Colonic mucosa (tissue), 4 donors: Measurements from ENCODE around the gene NTN4. TPM values are rescaled to one million over a fixed set of nuclear protein-coding genes. Genes with fewer than 3 reads are reported as not detected.

Experiments
- DNase-seq: peaks from one replicate; pipeline ENCODE4 v3.0.0-alpha.2; 2020
- H3K27ac ChIP-seq: fragments of 200-600 bp; one replicate; pipeline ENCODE4 v1.8.0; 2021
- H3K27me3 ChIP-seq: fragments of 200-600 bp; one replicate; pipeline ENCODE4 v1.8.0; 2021
- H3K36me3 ChIP-seq: fragments of 200-600 bp; one replicate; pipeline ENCODE4 v1.8.0; 2021
- H3K4me1 ChIP-seq: fragments of 200-600 bp; one replicate; pipeline ENCODE4 v1.8.0; 2021; ENCODE audit warnings: mild to moderate bottlenecking
- H3K4me3 ChIP-seq: fragments of 200-600 bp; one replicate; pipeline ENCODE4 v1.8.0; 2021
- H3K9ac ChIP-seq, 2 donors: one replicate each; pipeline ENCODE4 v1.7.0; 2013; ENCODE audit warnings: control low read depth in 2 of 2, low read depth in 2 of 2, low read length in 2 of 2
- H3K9me3 ChIP-seq: fragments of 200-600 bp; one replicate; pipeline ENCODE4 v1.8.0; 2021
- CTCF ChIP-seq: fragments of 200-600 bp; IDR thresholded peaks from one replicate; pipeline ENCODE4 v1.8.0; 2022; ENCODE audit warnings: antibody characterized with exemption, mild to moderate bottlenecking
- intact Hi-C: fragments of 100-400 bp; cut with DNase I; formaldehyde crosslinking; loops from one replicate; pipeline ENCODE4 v1.14.1; 2022
- total RNA-seq, 2 donors: library from RNA; stranded (reverse); fragmentation: NEBNext Ultra II Directional in 1 of 2; extraction: Animal tissue kit (Norgen Biotek cat#: 25700) in 1 of 2; gene quantifications; one replicate each; pipeline ENCODE4 v1.2.1, GENCODE V29; 2021
- donor health status: healthy.
- donor health status: DM: no; HTN: no; CAD: no.
- donor health status: DM: no; HTN: no; CAD: no.

Gene NTN4
- total RNA-seq, 2 donors from 2014 or later = 12.4 to 16.8 TPM

DNA sequence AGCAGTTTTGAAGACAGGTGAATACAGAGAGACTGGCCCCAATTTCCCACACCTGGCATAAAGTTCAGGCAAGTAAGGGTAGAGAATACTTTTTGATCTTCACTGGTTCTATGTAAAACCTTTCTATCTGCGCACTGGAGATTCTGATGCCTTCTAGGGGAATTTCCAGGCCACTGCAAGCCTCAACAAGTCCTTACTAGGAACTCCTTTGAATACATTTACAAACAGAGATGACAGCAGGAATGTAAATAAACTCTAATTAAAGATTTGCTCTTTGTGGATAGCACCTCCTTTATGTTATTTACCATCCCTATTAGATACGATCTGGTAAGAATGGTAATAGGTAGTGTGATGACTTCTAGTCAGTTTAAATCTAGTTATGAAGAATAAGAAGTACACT, 69.2 kb downstream of the NTN4 start:
- no peaks in the 10 kb centered on the region for H3K4me1 ChIP-seq
- TF ChIP-seq CTCF = no peak
- intact Hi-C loops = no loop called here
- H3K27me3 ChIP-seq = no peaks in the 10 kb centered on the region
- no peak for DNase-seq
- H3K9me3 ChIP-seq = no peaks in the 10 kb centered on the region
- no peak overlapping the region for H3K9ac ChIP-seq
- H3K36me3 ChIP-seq = no peaks in the 10 kb centered on the region
- H3K4me3 ChIP-seq = no peak overlapping the region
- no peak overlapping the region for H3K27ac ChIP-seq

GRCh38 chr12:95720146-95720545, 70.4 kb downstream of the NTN4 start:
- H3K9ac ChIP-seq = no peak overlapping the region
- no peaks in the 10 kb centered on the region for H3K36me3 ChIP-seq
- DNase-seq = no peak
- no peaks in the 10 kb centered on the region for H3K4me1 ChIP-seq
- TF ChIP-seq CTCF = no peak
- H3K27me3 ChIP-seq = no peaks in the 10 kb centered on the region
- H3K4me3 ChIP-seq = no peak overlapping the region
- intact Hi-C loops = no loop called here
- H3K27ac ChIP-seq = no peak overlapping the region
- no peaks in the 10 kb centered on the region for H3K9me3 ChIP-seq

GRCh38 chr12:95718772-95719171, 71.8 kb downstream of the NTN4 start:
- Histone ChIP-seq H3K9me3 (no peaks in the 10 kb centered on the region), H3K27ac (no peak overlapping the region)

DNA sequence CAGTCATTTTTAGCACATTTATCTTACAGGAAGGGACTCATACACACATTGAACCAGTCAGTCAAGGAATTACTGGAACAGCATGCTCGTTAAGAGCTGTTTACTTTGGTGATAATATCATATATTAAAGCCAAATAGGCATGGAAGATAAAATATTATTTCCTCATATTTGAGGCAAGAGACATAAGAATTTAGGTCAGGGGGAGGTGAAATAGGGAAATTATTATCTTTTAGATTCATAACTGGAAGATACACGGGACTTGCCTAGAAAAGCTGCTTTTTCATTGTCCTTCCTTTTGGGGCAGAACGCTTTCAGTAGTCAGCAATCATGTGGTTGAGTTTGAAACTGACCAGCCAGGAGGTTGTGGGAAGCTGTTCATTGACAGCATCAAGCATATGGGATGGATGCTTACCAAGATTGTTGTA, 72.5 kb downstream of the NTN4 start:
- Histone ChIP-seq H3K4me1 (no peaks in the 10 kb centered on the region), H3K36me3 (no peaks in the 10 kb centered on the region), H3K9ac (no peak overlapping the region), H3K27ac (no peak overlapping the region), H3K9me3 (no peaks in the 10 kb centered on the region), H3K4me3 (no peak overlapping the region), H3K27me3 (no peaks in the 10 kb centered on the region)
- intact Hi-C loops = no loop called here
- DNase-seq = no peak
- no peak for TF ChIP-seq CTCF

More at GRCh38 chr12:95718772-95719171, 71.8 kb downstream of the NTN4 start:
- Histone ChIP-seq H3K9ac (no peak overlapping the region), H3K4me1 (no peaks in the 10 kb centered on the region), H3K36me3 (no peaks in the 10 kb centered on the region), H3K27me3 (no peaks in the 10 kb centered on the region), H3K4me3 (no peak overlapping the region)
- intact Hi-C loops = no loop called here
- no peak for DNase-seq
- no peak for TF ChIP-seq CTCF

DNA sequence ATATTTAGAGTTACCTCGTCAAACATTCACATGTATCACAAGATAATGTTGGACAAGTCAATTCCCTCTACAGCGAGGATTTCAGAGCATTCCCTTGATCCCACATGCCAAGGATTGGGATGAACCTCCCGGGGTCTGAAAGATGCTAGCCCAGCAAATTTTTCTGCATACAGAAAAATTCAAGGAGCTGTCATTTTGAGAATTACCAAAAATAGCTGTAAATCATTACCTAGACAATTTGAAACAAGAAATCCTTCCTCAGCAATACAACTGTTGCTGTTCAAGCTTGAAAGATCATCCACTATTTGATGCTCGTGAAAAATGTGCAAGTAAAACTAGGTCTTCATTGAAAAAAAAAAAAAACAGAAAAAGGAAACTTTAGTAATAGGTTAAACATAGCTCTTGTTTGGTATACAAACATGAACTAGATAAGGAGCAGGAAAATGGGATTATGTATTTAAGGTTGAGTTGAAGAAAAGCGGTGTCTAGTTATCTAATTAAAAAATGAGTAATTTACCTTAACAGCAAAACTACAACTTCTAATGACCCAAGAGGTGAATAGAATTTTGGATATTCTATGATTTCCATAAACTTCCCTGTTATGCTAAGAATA, 73.1 kb downstream of the NTN4 start:
- no peak for DNase-seq
- H3K36me3 ChIP-seq = no peaks in the 10 kb centered on the region
- H3K27ac ChIP-seq = no peak overlapping the region
- no peaks in the 10 kb centered on the region for H3K4me1 ChIP-seq
- intact Hi-C loops = no loop called here
- no peak for TF ChIP-seq CTCF
- H3K4me3 ChIP-seq = no peak overlapping the region
- H3K27me3 ChIP-seq = no peaks in the 10 kb centered on the region
- no peak overlapping the region for H3K9ac ChIP-seq
- no peaks in the 10 kb centered on the region for H3K9me3 ChIP-seq
